Measurements from ENCODE around the gene ATP10D.

ATP10D gene

DNA sequence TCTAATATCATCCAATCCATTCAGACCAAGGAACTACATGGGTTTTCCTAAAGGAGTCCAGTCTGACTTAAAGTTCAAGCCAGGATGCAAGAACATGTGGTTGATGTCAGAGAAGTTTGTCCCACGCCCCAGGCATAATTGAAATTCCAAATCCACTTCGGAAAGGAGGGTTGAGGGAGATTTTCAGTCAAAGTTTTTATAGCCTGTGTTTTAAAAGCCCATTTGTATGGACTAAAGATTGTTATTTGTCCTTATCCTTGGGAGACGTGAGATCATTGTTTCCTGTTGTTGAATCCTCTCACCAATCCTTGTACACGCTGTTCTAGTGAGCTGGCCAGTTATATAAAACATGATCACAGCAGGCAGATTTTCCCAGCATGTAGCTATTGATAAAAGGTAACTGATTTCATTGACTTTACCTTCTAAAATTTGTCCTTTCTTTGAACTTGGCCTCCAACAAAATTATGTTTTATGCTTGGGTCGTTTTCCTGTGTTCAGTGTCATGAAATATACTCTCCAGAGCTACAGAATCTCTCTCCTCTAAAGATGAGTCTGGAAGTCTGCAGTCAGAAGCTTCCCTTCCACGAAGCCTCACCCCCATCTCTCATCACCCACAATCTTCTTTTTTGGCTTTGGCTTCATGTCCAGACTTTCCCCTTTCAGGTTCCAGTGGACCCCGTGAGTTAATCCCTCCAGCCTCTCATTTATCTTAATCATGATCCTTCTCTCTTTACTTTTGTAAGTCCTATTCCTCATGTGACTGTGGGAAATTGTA lies 92.9 kb downstream of the ATP10D start:
- in situ Hi-C loops (cut with MboI; ENCODE audit: low sequenced_read_pairs): no loop called here

GRCh38 chr4:47579235-47579634 lies 94.2 kb downstream of the ATP10D start:
- in situ Hi-C loops (cut with MboI; ENCODE audit: low sequenced_read_pairs): no loop called here

DNA sequence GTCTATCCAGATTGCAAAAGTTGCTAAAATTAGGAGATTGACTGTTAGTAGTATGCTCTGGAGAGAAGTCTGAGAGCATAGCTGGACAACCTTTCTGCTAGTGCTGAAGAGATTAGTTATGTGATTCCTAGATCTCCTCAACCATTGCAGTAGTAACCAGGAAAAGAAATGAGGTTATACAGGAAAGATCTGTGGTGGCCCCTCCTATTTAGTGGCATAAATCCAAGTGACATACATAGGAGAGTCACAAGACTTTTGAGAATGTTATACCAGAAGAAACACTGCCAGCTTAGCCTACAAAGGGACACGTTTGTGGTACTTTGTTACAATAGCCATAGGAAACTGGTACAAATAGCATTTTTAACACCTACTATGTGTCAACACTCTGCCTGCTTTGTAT lies 105.2 kb downstream of the ATP10D start:
- in situ Hi-C loops (cut with MboI; ENCODE audit: low sequenced_read_pairs): no loop called here

GRCh38 chr4:47597696-47598095 lies 112.6 kb downstream of the ATP10D start:
- in situ Hi-C loops (cut with MboI; ENCODE audit: low sequenced_read_pairs): no loop called here

- in situ Hi-C loops (cut with MboI; ENCODE audit: low sequenced_read_pairs): no loop called here
Observed at GRCh38 chr4:47598320-47598719, 113.2 kb downstream of the ATP10D start.

GRCh38 chr4:47598896-47599295 lies 113.8 kb downstream of the ATP10D start:
- in situ Hi-C loops (cut with MboI; ENCODE audit: low sequenced_read_pairs): no loop called here

- in situ Hi-C loops (cut with MboI; ENCODE audit: low sequenced_read_pairs): no loop called here
Observed at GRCh38 chr4:47606482-47606881, 121.4 kb downstream of the ATP10D start.

DNA sequence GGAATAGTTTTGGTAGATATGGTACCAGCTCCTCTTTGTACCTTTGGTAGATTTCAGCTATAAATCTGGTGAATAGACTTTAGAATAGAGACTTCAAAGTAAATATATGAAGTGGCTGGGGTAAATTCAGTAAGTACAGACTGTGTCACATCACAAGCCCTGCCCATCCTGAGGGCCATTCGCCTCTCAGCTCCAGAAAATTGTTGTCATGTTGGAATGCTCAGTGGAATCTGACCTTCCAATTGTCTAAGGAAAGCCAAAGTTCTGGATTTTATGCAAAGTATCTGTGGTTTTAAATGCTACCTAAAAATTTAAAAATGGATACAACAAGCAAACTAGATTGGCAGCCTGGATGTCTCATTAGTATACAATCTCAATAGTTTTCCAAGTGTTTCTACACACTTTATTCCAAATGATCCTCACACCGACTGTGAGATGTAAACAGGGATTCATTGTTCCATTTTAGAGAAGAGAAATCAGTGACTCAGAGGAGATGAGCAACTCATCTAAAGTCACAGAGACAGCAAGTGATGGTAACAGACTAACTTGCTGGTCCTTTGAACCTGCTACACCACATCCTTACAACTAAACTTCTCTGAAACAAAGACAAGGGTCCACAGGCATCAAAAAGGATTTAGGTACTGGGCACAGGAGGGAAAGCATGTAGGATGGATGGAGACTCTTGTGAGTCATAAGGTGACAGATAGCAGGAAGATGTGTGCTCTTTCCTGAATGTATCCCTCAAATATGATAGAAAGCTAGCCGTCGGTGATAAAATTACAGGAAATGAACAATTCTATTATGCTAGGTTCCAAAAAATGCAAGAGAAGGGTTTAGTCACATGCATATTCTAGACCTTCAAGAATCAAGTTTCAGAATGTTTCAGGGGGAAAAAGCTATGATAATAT lies 127.3 kb downstream of the ATP10D start:
- in situ Hi-C loops (cut with MboI; ENCODE audit: low sequenced_read_pairs): no loop called here

GRCh38 chr4:47615385-47615784 lies 130.3 kb downstream of the ATP10D start:
- in situ Hi-C loops (cut with MboI; ENCODE audit: low sequenced_read_pairs): no loop called here

DNA sequence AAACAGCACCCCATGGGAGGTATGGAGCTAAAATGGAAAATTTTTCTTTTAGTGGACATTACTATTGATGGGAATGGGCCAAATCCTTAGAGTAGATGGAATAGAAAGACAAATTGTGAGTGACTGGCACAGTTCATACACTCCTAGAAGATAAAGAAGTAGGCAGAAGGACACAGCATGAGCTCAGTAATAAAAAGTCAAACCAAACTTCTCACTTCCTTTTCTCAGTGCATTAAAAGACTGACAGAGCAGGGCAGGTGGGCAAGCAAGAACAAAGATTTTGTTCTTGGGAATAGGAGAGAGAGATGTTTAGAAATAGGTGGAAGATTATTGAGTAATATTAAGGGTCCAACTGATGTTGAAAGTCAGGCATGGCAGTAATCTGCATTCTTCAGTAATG lies 132.5 kb downstream of the ATP10D start:
- in situ Hi-C loops (cut with MboI; ENCODE audit: low sequenced_read_pairs): no loop called here

DNA sequence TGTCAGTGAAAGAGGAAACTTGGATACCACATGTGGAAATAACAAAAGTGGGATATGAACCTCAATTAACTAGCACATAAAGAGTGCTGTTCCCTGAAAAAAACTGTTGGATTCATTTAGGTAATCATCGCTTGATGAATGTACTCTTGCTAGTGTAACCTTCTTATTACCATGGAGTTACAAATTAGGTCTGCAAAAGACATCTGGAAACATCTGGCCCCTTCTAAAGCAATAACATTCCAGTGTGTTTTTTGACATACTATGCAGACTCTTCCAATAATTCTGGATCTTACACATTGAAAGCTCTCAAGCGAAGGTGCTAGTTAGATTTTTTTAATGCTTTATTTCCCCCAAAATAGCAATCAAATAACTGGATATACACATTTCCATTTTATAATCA lies 134.6 kb downstream of the ATP10D start:
- in situ Hi-C loops (cut with MboI; ENCODE audit: low sequenced_read_pairs): no loop called here

DNA sequence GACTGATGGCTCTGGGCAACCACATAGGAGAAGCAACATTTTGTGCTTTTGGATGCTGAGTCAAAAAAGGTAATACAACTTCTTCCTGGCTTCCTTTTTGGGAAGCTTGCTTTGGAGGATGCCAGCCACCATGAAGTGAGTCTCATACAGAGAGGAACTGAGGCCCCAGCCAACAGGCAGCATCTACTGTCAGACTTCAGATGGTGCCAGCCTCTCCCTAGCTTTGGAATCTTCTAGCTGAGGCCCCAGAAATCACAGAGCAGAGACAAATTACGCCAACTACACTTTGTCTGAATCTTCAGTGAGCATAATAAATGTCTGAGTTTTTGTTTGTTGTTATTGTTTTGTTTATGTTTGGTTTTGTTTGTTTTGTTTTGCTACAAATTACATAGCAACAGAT lies 136.1 kb downstream of the ATP10D start:
- in situ Hi-C loops (cut with MboI; ENCODE audit: low sequenced_read_pairs): no loop called here

GRCh38 chr4:47624031-47624441 lies 139.0 kb downstream of the ATP10D start:
- in situ Hi-C loops (cut with MboI; ENCODE audit: low sequenced_read_pairs): no loop called here

DNA sequence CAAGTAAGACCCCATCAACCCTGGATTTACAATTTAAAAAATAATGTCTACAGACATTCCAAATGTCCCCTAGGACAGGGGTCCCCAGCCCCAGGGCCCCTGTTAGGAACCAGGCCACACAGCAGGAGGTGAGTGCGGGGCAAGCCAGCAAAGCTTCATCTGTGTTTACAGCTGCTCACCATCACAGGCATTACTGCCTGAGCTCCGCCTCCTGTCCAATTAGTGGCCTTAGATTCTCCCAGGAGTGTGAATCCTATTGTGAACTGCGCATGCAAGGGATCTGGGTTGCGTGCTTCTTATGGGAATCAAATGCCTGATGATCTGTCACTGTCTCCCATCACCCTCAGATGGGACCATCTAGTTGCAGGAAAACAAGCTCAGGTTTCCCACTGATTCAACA lies 146.1 kb downstream of the ATP10D start:
- in situ Hi-C loops (cut with MboI; ENCODE audit: low sequenced_read_pairs): no loop called here

GRCh38 chr4:47639531-47639930 lies 154.5 kb downstream of the ATP10D start:
- in situ Hi-C loops (cut with MboI; ENCODE audit: low sequenced_read_pairs): no loop called here

DNA sequence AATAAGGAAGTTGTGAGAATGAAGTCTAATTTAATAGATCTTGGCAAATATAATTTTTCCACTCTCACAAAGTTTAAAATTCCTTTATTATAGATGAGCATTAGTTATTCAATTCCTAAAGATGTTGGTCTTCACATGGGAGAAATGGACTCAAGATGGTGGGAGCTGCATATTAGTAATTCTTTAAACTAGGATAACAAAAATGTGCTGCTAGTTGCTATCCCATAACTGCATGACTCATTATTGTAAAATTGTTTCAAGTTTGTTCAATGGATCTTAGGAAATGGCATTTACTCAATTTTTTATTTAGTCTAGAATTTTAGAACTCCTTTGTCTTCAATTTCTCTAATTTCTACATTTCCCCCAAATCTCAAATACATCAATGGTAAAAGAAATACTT lies 155.8 kb downstream of the ATP10D start:
- in situ Hi-C loops (cut with MboI; ENCODE audit: low sequenced_read_pairs): no loop called here

- in situ Hi-C loops (cut with MboI; ENCODE audit: low sequenced_read_pairs): no loop called here
Observed at GRCh38 chr4:47641755-47642154, 156.7 kb downstream of the ATP10D start.

GRCh38 chr4:47642191-47642830 lies 157.2 kb downstream of the ATP10D start:
- in situ Hi-C loops (cut with MboI; ENCODE audit: low sequenced_read_pairs): no loop called here

Measured in HL-60/S4 (cell line).